B cell (primary cell): ENCODE data around the gene PIK3R4. TPM values are rescaled to one million over a fixed set of nuclear protein-coding genes. Genes with fewer than 3 reads are reported as not detected.

ENCODE experiments used
- ATAC-seq: fragments of 200-7000 bp; cut with Tn5 transposase; one replicate; pipeline ENCODE4 v1.10.0; 2021; ENCODE audit warnings: low read depth, mild to moderate bottlenecking, moderate number of reproducible peaks, moderate library complexity
- CTCF ChIA-PET: fragments of 350-600 bp; sonication (Branson Sonifier 250); formaldehyde crosslinking; loops from one replicate; lab custom pipeline; 2021; ENCODE audit warnings: antibody characterized with exemption, inconsistent platforms; lab: Charles Lee
- POLR2A ChIA-PET: fragments of 350-600 bp; sonication (Branson Sonifier 250); formaldehyde crosslinking; loops from one replicate; lab custom pipeline; 2021; ENCODE audit warnings: antibody characterized with exemption; lab: Charles Lee
- DNase-seq: peaks from one replicate; pipeline ENCODE4 v3.0.0; 2013
- H2AFZ ChIP-seq: 2 replicates; pipeline ENCODE4 v1.6.1; 2012; ENCODE audit warnings: mild to moderate bottlenecking, low read depth, low read length; ENCODE audit not compliant: insufficient read depth, poor library complexity, severe bottlenecking
- H3K27ac ChIP-seq, 2 donors: 1 replicate in 1 of 2; 2 replicates in 1 of 2; pipeline ENCODE4 v1.5.1; 2012 to 2013; ENCODE audit warnings: low read length in 2 of 2, mild to moderate bottlenecking in 2 of 2, moderate library complexity in 1 of 2
- H3K27me3 ChIP-seq, 4 experiments: fragments of 200-600 bp in 1 of 4; sonication (generic) in 1 of 4; replicated peaks in 1 of 4; 1 replicate in 2 of 4; 2 replicates in 2 of 4; pipeline versions ENCODE4 v1.6.1 to v1.7.0; 2013 to 2016; ENCODE audit warnings: low read length in 3 of 4, mild to moderate bottlenecking in 2 of 4, mixed read lengths in 1 of 4, moderate library complexity in 1 of 4; ENCODE audit not compliant: insufficient read depth in 4 of 4, control insufficient read depth in 3 of 4; ENCODE audit errors: control extremely low read depth in 1 of 4
- H3K36me3 ChIP-seq, 2 experiments: replicated peaks in 1 of 2; 1 replicate in 1 of 2; 2 replicates in 1 of 2; pipeline versions ENCODE4 v1.6.1 to v1.7.1; 2013; ENCODE audit warnings: low read length in 1 of 2; ENCODE audit not compliant: insufficient read depth in 2 of 2, control insufficient read depth in 1 of 2; ENCODE audit errors: control extremely low read depth in 1 of 2, extremely low read depth in 1 of 2
- H3K4me1 ChIP-seq, 2 donors: fragments of 200-600 bp in 1 of 2; sonication (generic) in 1 of 2; 1 replicate in 1 of 2; 2 replicates in 1 of 2; pipeline versions ENCODE4 v1.5.1 to v1.6.1; 2013 to 2017; ENCODE audit warnings: low read length in 2 of 2; ENCODE audit not compliant: control insufficient read depth in 2 of 2, insufficient read depth in 2 of 2
- H3K4me2 ChIP-seq: replicated peaks from 2 replicates; pipeline ENCODE3; 2012; ENCODE audit warnings: mild to moderate bottlenecking, low read depth, low read length; ENCODE audit not compliant: poor library complexity, severe bottlenecking
- H3K4me3 ChIP-seq, 5 experiments: fragments of 200-600 bp in 1 of 5; sonication (generic) in 1 of 5; 1 replicate in 3 of 5; 2 replicates in 2 of 5; pipeline versions ENCODE4 v1.5.1 to v1.7.0; 2011 to 2016; ENCODE audit warnings: low read length in 4 of 5, mild to moderate bottlenecking in 4 of 5, low read depth in 2 of 5, control low read depth in 1 of 5, moderate library complexity in 1 of 5; ENCODE audit not compliant: insufficient read depth in 1 of 5; ENCODE audit errors: control extremely low read depth in 1 of 5, extremely low read depth in 1 of 5
- H3K79me2 ChIP-seq: fragments of 200-600 bp; sonication (generic); one replicate; pipeline ENCODE4 v1.6.0; 2016; ENCODE audit warnings: low read length; ENCODE audit not compliant: control insufficient read depth, insufficient read depth
- H3K9ac ChIP-seq: fragments of 200-600 bp; sonication (generic); 2 replicates; pipeline ENCODE4 v1.6.1; 2017; ENCODE audit warnings: mild to moderate bottlenecking, low read length, moderate library complexity
- H3K9me3 ChIP-seq, 3 donors: one replicate each; pipeline versions ENCODE4 v1.6.1 to v1.7.1; 2013; ENCODE audit warnings: low read length in 2 of 3; ENCODE audit not compliant: control insufficient read depth in 2 of 3, insufficient read depth in 1 of 3; ENCODE audit errors: control extremely low read depth in 1 of 3
- H4K20me1 ChIP-seq: 2 replicates; pipeline ENCODE4 v1.6.0; 2012; ENCODE audit warnings: mild to moderate bottlenecking, low read length; ENCODE audit not compliant: insufficient read depth, control insufficient read depth, poor library complexity, severe bottlenecking
- H3K27ac Mint-ChIP-seq: one replicate; pipeline ENCODE4 v1.8.0; 2021; ENCODE audit warnings: mixed read lengths
- H3K27me3 Mint-ChIP-seq: one replicate; pipeline ENCODE4 v1.8.0; 2021; ENCODE audit warnings: mixed read lengths
- H3K4me1 Mint-ChIP-seq: one replicate; pipeline ENCODE4 v1.8.0; 2021; ENCODE audit warnings: mixed read lengths
- H3K4me3 Mint-ChIP-seq: one replicate; pipeline ENCODE4 v1.8.0; 2021; ENCODE audit warnings: mixed read lengths
- H3K9me3 Mint-ChIP-seq: one replicate; pipeline ENCODE4 v1.8.0; 2022; ENCODE audit warnings: mixed read lengths; ENCODE audit not compliant: insufficient read depth
- EZH2 ChIP-seq: IDR thresholded peaks from 2 replicates; pipeline ENCODE4 v1.6.1; 2012; ENCODE audit warnings: borderline replicate concordance, low read depth, mild to moderate bottlenecking, moderate library complexity, low read length; ENCODE audit not compliant: insufficient read depth, poor library complexity, severe bottlenecking
- WGBS: methylation state at CpG from one replicate; pipeline ENCODE4 v1.1.5; 2013; ENCODE audit warnings: missing lambda C conversion rate; ENCODE audit not compliant: insufficient coverage; 5-methylcytosine and 5-hydroxymethylcytosine counted together
- intact Hi-C: fragments of 100-400 bp; cut with micrococcal nuclease; formaldehyde crosslinking; loops from one replicate; pipeline ENCODE4 v1.10.0; 2022
- polyA plus RNA-seq: library from polyadenylated mRNA; depleted of rRNA; stranded (reverse); fragments of >200 nt; gene quantifications from 2 replicates; pipeline ENCODE4 v1.2.3, GENCODE V29; 2012
- total RNA-seq, 2 donors: library from RNA; stranded (reverse); fragments of 120-200 nt in 1 of 2; gene quantifications; 1 replicate in 1 of 2; 2 replicates in 1 of 2; pipeline versions ENCODE4 v1.2.3 to v1.2.4, GENCODE V29; 2013 to 2022
- TF ChIP-seq, protein P1 (sequence below): fragments of 200-600 bp; IDR thresholded peaks from one replicate; pipeline ENCODE4 v1.8.0; 2022; ENCODE audit warnings: antibody characterized with exemption, mild to moderate bottlenecking

Gene PIK3R4
- total and polyA plus RNA-seq, 2 donors (not counting 1 experiment from before 2014, with no cell fraction given): 23.9 to 27.1 TPM

DNA sequence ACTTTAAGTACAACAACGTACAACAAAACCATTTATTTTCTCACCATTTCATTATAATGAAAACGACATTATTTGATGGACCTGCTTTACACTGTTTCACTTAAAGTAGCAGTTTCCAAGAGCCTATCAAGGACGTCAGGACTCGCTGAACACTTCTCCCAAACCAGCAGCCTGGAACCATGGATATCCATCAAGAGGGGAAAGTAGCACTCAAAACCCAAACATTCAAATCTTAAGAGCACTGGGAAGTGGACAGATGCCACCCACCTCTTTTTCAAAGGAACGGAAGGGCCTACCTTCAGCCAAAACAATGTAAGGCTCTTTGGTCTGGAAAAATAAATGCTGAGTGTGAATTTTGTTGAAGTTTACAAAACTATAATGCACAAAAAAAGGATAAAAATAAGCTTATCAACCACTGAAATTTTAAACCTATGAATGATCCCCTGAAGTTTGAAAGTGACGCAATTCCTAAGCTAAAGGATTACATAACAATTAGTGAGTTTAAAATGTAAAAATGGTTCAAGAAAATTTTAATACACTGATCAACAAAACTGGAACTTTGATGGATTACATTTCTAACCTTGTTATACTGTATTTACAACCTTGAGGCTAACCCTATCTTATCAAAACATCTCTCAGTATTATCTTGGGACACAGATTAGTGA lies 4.6 kb downstream of the PIK3R4 start:
- H3K27me3 Mint-ChIP-seq: no peaks in the 10 kb centered on the region
- POLR2A ChIA-PET: no interaction called here
- peaks cover 24 to 25% of the 10 kb centered on the region in 2 donors for H3K4me1 ChIP-seq
- intact Hi-C loops: loop anchor here (10.0 kb wide), 1 partner anchor 627 kb away; no protein-coding TSS in a partner anchor
- CTCF ChIA-PET: no interaction called here
- no peak overlapping the region for H3K4me2 ChIP-seq
- no peaks in the 10 kb centered on the region for H3K9me3 Mint-ChIP-seq
- TF ChIP-seq, protein P1, sequence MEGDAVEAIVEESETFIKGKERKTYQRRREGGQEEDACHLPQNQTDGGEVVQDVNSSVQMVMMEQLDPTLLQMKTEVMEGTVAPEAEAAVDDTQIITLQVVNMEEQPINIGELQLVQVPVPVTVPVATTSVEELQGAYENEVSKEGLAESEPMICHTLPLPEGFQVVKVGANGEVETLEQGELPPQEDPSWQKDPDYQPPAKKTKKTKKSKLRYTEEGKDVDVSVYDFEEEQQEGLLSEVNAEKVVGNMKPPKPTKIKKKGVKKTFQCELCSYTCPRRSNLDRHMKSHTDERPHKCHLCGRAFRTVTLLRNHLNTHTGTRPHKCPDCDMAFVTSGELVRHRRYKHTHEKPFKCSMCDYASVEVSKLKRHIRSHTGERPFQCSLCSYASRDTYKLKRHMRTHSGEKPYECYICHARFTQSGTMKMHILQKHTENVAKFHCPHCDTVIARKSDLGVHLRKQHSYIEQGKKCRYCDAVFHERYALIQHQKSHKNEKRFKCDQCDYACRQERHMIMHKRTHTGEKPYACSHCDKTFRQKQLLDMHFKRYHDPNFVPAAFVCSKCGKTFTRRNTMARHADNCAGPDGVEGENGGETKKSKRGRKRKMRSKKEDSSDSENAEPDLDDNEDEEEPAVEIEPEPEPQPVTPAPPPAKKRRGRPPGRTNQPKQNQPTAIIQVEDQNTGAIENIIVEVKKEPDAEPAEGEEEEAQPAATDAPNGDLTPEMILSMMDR: no peak
- no peak for TF ChIP-seq EZH2
- peaks cover 59% of the 10 kb centered on the region for H3K4me1 Mint-ChIP-seq
- peaks cover 3 to 18% of the 10 kb centered on the region in 2 experiments for H3K36me3 ChIP-seq
- peaks cover 87% of the 10 kb centered on the region for H3K79me2 ChIP-seq
- H3K27me3 ChIP-seq: no peaks in the 10 kb centered on the region
- DNase-seq (no peak), ATAC-seq (no peak)
- H3K27ac Mint-ChIP-seq: no peak overlapping the region
- no peak overlapping the region for H3K4me3 ChIP-seq
- no peak overlapping the region for H3K4me3 Mint-ChIP-seq
- H3K27ac ChIP-seq: no peak overlapping the region
- H3K9me3 ChIP-seq: peaks cover 0 to 2% (median 0%) of the 10 kb centered on the region in 3 donors
- H4K20me1 ChIP-seq: peaks cover 32% of the 10 kb centered on the region
- H3K9ac ChIP-seq: no peak overlapping the region
- 98% methylated on average over 4 of the region's 6 CpGs for WGBS
- H2AFZ ChIP-seq: no peak overlapping the region

DNA sequence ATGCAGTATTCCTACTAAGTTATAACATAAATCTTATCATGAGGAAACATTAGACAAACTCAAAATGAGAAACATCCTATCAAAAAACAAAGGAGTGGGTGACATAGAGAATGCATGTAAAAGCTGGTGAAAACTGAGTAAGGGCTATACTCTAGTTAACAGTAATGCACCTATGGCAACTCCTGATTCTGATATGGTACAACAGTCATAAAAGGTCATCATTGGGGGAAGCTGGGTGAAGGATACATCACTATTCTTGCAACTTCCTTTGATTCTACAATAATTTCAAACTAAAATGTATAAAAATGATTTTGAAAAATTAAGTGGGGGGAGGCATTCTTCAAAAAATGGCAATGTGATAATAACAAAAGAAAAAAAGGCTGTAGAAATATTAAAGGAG lies 6.8 kb downstream of the PIK3R4 start:
- peaks cover 36% of the 10 kb centered on the region for H4K20me1 ChIP-seq
- no peak for TF ChIP-seq EZH2
- TF ChIP-seq, protein P1: no peak
- no peak overlapping the region for H3K4me2 ChIP-seq
- H3K9me3 ChIP-seq: peaks cover 0 to 2% (median 0%) of the 10 kb centered on the region in 3 donors
- H3K4me3 ChIP-seq: no peak overlapping the region
- ChIA-PET CTCF (no interaction called here), POLR2A (no interaction called here)
- peaks cover 7 to 22% of the 10 kb centered on the region in 2 experiments for H3K36me3 ChIP-seq
- H3K4me3 Mint-ChIP-seq: no peak overlapping the region
- peaks cover 70% of the 10 kb centered on the region for H3K79me2 ChIP-seq
- peaks cover 15 to 20% of the 10 kb centered on the region in 2 donors for H3K4me1 ChIP-seq
- no peak overlapping the region for H3K27ac Mint-ChIP-seq
- ATAC-seq (no peak), DNase-seq (no peak)
- H3K4me1 Mint-ChIP-seq: peaks cover 51% of the 10 kb centered on the region
- intact Hi-C loops: loop anchor here (10.0 kb wide), 1 partner anchor 625 kb away; no protein-coding TSS in a partner anchor
- H3K27me3 ChIP-seq: no peaks in the 10 kb centered on the region
- no peak overlapping the region for H3K27ac ChIP-seq
- H3K9ac ChIP-seq: no peak overlapping the region
- H2AFZ ChIP-seq: no peak overlapping the region
- no peaks in the 10 kb centered on the region for H3K27me3 Mint-ChIP-seq
- H3K9me3 Mint-ChIP-seq: no peaks in the 10 kb centered on the region
